ENCODE measurements around the gene SYT12. TPM values are rescaled to one million over a fixed set of nuclear protein-coding genes. Genes with fewer than 3 reads are reported as not detected.

SYT12 gene
- total RNA-seq, 6 experiments from 2014 or later: 1.8 to 35.3 (median 14.2) TPM

GRCh38 chr11:67016550-67016949 lies 6.4 kb upstream of the SYT12 start:
- DNase-seq (no peak), ATAC-seq (no peak)
- WGBS (ENCODE audit: insufficient coverage, low coverage, low lambda C conversion rate, missing lambda C conversion rate): 67% methylated on average over 4 of the region's 5 CpGs
- Histone ChIP-seq H3K9me3 (no peaks in the 10 kb centered on the region), H3K4me3 (no peak overlapping the region), H3K36me3 (no peaks in the 10 kb centered on the region), H3K27me3 (no peaks in the 10 kb centered on the region), H3K4me1 (no peaks in the 10 kb centered on the region), H3K27ac (no peak overlapping the region)
- TF ChIP-seq CTCF (IDR thresholded peaks at IDR 0.05): no peak
- TF ChIP-seq POLR2A (IDR thresholded peaks at IDR 0.05): no peak
- intact Hi-C loops (cut with DNase I): no loop called here

- no peaks in the 10 kb centered on the region for H3K36me3 ChIP-seq
- peaks cover 0 to 11% (median 3%) of the 10 kb centered on the region in 4 donors for H3K4me1 ChIP-seq
- ATAC-seq: no peak
- no peak overlapping the region for H3K27ac ChIP-seq
- TF ChIP-seq POLR2A (IDR thresholded peaks at IDR 0.05) (no peak), CTCF (IDR thresholded peaks at IDR 0.05) (no peak)
- no peak overlapping the region for H3K4me3 ChIP-seq
- WGBS (ENCODE audit: insufficient coverage, low coverage, low lambda C conversion rate, missing lambda C conversion rate): 75% methylated on average over 5 of the region's 6 CpGs
- no peak for DNase-seq
- intact Hi-C loops (cut with DNase I): no loop called here
- no peaks in the 10 kb centered on the region for H3K9me3 ChIP-seq
- H3K27me3 ChIP-seq: no peaks in the 10 kb centered on the region
These were observed 2.0 kb upstream of the SYT12 start for GRCh38 chr11:67020949-67021348.

GRCh38 chr11:67022341-67022933 lies 497 bp upstream of the SYT12 start:
- H3K4me1 ChIP-seq: peaks cover 0 to 20% (median 6%) of the 10 kb centered on the region in 4 donors
- DNase-seq: peak in 2 of 3 donors; percentile 62 to 89
- TF ChIP-seq CTCF (IDR thresholded peaks at IDR 0.05): no peak
- TF ChIP-seq POLR2A (IDR thresholded peaks at IDR 0.05): no peak
- peak in 3 of 4 donors; percentile 47 to 78 (median 51) for ATAC-seq
- no peaks in the 10 kb centered on the region for H3K27me3 ChIP-seq
- no peaks in the 10 kb centered on the region for H3K36me3 ChIP-seq
- H3K9me3 ChIP-seq: no peaks in the 10 kb centered on the region
- intact Hi-C loops (cut with DNase I): no loop called here
- H3K4me3 ChIP-seq: peak overlapping the region; percentile 27 to 56 (median 41)
- peak overlapping the region in 1 of 3 donors; percentile 43 for H3K27ac ChIP-seq
- WGBS (ENCODE audit: insufficient coverage, low coverage, low lambda C conversion rate, missing lambda C conversion rate): 7% methylated on average over 18 of the region's 20 CpGs

GRCh38 chr11:67023957-67024353 lies 1.0 kb downstream of the SYT12 start:
- ATAC-seq: no peak
- Histone ChIP-seq H3K36me3 (no peaks in the 10 kb centered on the region), H3K27ac (peak overlapping the region in 1 of 3 donors; percentile 28), H3K9me3 (no peaks in the 10 kb centered on the region), H3K4me1 (peaks cover 0 to 29% (median 9%) of the 10 kb centered on the region in 4 donors), H3K27me3 (no peaks in the 10 kb centered on the region), H3K4me3 (peak overlapping the region in 2 of 3 donors; percentile 44 to 45)
- TF ChIP-seq POLR2A (IDR thresholded peaks at IDR 0.05) (no peak), CTCF (IDR thresholded peaks at IDR 0.05) (no peak)
- intact Hi-C loops (cut with DNase I): no loop called here
- DNase-seq: no peak
- 0% methylated on average over 2 of the region's 6 CpGs for WGBS (ENCODE audit: insufficient coverage, low coverage, low lambda C conversion rate, missing lambda C conversion rate)
